ENCODE data around the gene IGFN1.

Gene IGFN1

GRCh38 chr1:201266774-201267173 is 76.2 kb downstream of the IGFN1 start:
- peak; percentile 89 for DNase-seq (ENCODE audit: low read depth)

- peak; percentile 63 for DNase-seq (ENCODE audit: low read depth)
These were observed 77.0 kb downstream of the IGFN1 start for GRCh38 chr1:201267481-201268229.

DNA sequence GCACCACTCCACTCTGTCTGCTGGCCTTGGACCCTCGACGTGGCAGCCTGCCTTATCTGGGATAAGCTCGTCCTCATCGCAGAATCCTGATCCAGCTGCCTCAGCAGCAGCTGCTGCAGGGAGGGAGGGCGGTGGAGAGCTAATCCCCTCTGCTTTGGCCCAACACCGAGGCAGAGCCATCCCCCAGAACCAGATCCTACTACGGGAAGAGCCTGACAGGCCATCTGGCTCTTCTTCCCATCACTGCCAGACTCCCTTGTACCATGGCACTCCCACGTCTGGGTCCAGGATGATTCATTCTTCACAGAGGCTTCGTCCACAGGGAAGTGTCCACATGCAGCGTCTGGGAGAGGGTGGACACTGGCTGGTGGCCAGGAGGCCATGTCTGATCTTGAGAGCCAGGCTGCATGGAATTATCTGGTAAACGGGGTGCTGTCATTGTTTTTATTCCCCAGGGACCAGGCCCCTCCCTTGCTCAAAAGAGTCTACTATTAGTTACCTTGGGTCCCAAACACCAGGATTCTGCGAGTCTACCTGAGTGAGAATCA is 78.1 kb downstream of the IGFN1 start:
- peak; percentile 93 for DNase-seq (ENCODE audit: low read depth)

GRCh38 chr1:201269281-201269680 is 78.7 kb downstream of the IGFN1 start:
- DNase-seq (ENCODE audit: low read depth): peak; percentile 15

DNA sequence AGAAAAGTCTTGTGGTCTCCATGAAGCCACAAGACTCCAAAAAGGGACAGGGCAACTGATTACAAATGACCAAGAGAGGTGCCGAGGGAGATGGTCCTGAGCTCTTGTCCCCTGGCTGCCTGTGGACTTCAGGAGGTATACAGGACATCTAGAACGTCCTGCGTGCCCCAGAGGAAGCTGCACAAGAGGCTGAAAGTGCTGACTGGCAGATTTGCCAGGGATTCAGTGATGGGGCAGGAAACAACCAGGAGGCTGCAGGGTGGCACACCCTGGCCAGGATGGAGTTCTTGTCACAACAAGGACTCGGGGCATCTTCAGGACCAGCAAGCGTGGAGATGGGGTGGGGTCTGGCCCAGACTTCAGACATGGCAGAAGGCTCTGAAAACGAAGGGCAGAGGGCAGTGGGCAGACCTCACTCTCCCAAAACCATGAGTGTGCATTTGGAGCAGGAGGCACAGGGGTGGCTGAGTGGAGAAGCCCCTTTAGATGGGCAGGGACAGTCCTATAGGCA is 79.3 kb downstream of the IGFN1 start:
- no peak for DNase-seq (ENCODE audit: low read depth)

DNA sequence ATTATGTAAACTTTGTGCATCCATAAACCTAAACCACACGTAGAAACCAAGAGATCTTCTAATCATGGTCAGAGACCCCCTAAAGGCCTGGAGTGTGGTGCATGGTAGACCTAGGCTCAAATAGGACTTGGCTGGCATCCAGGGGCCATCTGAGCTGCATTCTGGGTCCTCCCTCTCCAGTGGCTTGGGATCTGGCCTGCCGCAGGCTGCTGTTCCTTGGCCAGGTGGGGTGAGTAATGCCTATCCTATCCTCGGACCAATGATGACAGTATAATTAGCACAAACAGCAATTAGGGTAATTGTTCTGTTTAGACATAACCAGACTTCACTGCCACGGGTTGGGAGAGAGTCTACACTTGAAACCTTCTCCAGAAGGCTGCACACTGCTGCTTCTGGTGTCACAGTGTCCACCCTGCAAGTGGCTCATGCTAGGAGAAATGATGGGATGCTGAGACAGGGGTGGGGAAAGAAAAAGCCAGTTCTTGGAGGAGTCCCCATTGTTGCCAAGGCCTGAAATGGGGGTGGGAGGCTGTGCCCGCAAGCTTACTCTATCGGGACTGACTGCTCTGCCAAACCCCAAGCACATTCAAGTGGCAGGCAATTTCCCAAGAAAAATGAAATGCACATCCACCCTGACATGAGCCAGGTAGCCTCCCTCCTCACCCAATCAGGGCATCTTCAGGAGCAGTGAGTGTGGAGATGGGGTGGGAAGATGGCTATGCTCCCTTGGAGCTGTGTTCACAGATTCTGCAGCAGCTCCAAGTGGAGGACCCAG is 80.2 kb downstream of the IGFN1 start:
- no peak for DNase-seq (ENCODE audit: low read depth)

- DNase-seq (ENCODE audit: low read depth): no peak
These were observed 82.2 kb downstream of the IGFN1 start for GRCh38 chr1:201272799-201273198.

GRCh38 chr1:201274616-201275252 is 84.1 kb downstream of the IGFN1 start:
- no peak for DNase-seq (ENCODE audit: low read depth)

- DNase-seq (ENCODE audit: low read depth): peak; percentile 27
These were observed 84.6 kb downstream of the IGFN1 start for GRCh38 chr1:201275253-201275666.

GRCh38 chr1:201276891-201277290 is 86.3 kb downstream of the IGFN1 start:
- no peak for DNase-seq (ENCODE audit: low read depth)

GRCh38 chr1:201277441-201277840 is 86.8 kb downstream of the IGFN1 start:
- DNase-seq (ENCODE audit: low read depth): no peak

Data from amniotic epithelial cell (primary cell).